Kasumi-1 (cell line): ENCODE measurements around the gene MRPL23.

Source experiments
- DNase-seq, 2 experiments: peaks; one replicate each; lab custom pipeline; 2025; lab: John Stamatoyannopoulos, UW

MRPL23 gene

DNA sequence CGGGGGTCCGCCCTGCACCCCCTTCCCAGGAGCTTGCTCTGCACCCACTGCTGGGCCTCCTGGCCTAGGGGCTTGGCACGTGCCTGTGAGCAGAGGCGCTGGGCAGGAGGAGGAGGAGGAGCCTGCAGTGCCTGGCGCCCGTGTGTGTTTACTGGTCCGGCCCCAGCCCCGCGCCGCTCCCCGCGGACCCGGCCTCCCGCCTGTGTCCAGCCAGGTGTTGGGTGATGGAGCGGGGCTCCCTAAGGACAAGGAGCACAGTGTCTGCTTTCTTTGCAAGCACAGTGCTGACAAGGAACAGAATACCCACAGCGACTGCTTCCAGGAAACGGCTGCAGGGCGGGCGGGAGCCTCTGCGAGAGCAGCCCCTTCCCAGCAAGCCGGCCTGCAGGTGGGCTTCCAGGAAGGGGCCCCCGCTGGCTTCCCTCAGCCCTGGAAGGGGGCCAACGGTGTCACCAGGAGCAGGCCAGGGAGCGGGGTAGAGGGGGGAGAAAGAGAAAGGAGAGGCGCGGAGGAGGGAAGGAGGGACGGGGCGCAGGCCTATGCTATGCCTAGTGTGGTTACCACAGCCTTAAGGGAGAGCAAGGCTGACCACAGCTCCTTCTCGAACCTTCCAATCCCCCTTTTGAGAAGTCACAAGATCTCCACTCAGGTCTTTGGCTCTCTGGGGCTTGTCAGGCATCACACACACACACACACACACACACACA is 43.9 kb downstream of the MRPL23 start:
- no peak for DNase-seq

DNA sequence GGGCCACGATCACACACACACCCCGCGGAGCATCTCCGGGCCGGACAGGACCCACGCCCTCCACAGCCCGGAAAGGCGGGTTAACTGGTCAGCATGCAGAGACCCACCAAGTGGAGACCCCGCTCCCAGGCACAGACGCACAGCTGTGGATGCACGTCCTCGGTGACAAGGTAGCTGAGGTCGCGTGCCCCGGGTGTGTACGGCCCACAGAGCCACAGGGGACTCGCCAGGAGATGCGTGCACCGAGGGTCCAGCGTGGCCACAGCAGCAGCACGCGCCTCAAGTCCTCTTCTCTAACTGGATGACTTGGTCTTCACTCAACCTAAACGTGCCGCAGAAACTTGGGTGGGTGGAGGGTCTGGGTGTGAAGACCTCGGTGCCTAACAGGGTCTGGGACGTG is 45.0 kb downstream of the MRPL23 start:
- no peak for DNase-seq

DNA sequence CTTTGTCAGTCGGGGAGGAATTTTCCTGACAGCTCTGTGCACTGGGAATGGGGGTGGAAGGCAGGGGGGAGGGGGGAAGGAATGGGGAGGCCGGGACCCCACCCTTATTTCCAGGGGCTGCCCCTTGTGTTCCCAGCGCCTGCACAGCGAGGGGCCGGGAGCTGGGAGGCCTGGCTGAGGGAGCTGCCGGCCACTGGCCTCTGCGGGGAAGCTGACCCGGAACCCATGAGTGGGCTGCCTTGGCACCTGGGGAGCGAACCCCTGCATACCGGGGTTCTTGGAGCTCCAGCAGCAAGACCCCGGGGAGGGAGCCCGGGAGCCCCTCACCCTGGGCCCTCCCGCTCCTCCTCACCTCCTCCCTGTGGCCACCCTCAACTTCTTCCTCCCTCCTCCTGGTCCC is 47.0 kb downstream of the MRPL23 start:
- no peak for DNase-seq

DNA sequence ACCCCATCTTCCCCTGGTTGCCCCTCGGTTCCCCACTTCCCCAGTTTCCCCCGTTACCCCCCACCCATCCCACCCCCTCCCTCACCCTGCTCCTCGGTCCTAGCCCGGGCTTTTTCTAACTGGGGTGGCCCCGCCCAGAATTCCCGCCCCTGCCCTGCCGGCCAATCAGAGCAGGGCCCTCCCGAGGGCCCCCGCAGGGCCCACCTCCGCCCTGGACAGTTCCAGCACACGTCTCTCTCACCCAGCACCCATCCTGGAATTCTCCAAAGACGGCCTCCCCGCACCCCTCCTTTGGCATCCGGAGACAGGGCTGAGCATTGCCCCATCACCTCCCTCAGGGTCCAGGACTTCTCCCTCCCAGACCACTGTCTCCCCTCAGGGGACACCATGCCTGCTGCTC is 50.6 kb downstream of the MRPL23 start, which contains the start of gene H19:
TSS of gene H19 (minus strand) at position 88 of the 400 bp plus-strand sequence.
- DNase-seq = no peak

DNA sequence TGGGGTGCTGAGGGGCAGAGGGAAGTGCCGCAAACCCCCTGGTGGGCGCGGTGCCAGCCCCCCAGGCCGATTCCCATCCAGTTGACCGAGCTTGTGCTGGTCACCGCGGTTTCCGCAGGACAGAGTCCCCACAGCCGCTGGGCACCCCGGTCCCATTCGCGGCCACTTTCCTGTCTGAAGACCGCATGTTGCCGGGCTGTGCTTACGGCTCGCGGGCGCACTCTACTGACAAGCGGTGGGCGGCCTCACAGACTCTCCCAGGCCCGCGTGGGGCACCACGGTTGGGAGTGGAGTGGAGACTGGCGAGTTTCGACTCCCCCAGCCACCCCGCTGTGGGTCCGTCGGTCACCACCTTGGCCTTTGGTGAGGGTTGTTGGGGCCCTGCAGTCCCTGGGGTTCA is 51.2 kb downstream of the MRPL23 start:
- DNase-seq = no peak

DNA sequence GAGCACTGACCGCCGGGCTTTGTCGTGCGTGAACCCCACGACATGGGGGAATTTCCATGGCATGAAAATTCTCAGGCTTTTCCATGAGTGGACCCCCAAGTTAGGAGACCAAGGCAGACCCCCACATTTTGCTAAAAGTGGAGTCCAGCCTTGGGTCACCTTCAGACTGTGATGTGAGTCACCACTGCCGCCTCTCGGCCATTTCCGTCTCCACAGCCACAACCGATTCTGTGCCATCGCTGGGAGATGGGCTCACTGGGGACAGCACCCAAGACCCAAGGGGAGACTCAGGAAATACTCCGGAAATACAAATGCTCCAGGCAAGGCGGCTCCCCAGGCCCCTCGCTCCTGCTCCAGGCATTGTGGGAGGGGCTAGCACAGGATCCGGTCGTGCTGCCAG is 51.7 kb downstream of the MRPL23 start:
- DNase-seq = no peak

DNA sequence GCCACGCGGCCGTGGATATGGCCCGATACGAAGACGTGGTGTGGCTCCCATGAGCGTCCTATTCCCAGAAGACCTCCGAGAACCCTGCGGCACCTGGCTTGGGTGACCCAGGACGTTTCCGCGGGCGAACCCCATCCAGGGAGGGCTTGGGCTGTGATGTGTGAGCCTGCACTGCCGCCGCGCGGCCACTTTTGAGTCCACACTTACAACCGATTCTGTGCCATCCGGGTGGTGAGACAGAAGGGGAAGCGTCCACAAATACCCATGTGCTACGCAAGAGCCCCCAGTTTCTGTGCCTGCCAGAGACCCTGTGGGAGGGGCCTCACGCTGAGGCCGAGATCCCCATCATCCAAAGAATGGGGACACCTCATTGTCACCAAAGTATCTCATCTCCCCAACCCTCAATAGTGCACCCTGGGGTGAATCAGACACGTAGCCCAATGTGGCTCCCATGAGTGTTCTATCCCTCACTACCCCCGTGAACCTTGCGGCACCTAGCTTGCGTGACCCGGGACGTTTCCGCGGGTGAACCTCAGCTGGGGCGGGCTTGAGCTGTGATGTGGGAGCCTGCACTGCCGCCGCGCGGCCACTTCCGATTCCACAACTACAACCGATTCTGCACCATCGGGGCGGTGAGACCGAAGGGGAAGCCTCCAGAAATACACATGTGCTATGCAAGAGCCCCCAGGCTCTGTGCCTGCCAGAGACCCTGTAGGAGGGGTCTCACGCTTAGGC is 55.1 kb downstream of the MRPL23 start:
- DNase-seq = no peak

DNA sequence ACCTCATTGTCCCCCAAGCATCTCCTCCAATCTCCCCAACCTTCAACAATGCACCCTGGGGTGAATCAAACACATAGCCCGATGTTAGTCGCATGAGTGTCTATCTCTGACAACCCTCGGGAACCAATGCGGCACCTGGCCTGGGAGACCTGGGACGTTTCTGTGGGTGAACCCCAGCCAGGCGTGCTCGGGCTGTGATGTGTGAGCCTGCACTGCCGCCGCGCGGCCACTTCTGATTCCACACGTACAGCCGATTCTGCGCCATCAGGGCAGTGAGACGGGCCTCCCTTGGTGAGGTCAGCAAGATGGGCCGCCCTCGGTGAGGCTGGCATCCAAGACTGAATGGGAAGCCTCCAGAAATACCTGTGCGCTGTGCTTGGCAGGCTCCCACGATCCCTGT is 55.7 kb downstream of the MRPL23 start:
- no peak for DNase-seq

DNA sequence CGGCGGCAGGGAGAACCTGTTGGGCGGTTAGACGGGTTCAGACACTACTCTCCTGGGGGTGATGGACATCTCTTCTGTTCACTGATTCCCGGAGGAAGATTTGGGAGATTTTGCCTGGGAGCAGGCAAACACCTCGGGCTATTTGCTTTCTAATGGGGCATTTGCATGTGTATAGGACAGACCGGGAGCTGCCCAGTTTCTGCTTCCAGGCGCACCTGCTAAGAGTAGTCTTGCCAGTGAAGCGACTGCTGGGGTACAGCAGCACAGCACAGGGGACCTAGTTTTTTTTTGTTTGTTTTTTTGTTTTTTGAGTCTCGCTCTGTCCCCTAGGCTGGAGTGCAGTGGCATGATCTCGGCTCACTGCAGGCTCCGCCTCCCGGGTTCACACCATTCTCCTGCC is 57.3 kb downstream of the MRPL23 start:
- no peak for DNase-seq
